HG02973 (cell line): ENCODE data around the gene TXNL4A.
A peak's percentile ranks its signal among the peaks of the same experiment; 100 is the strongest.
"Not testable (repeated sequence)": the region's sequence is repeated elsewhere in the genome, so short reads cannot be mapped to it uniquely, and the experiment has no call there.

Source experiments
- ATAC-seq: cut with Tn5 transposase; IDR thresholded peaks from one replicate; pipeline ENCODE4 v1.9.1; 2021; ENCODE audit warnings: moderate library complexity; ENCODE audit not compliant: unreplicated experiment

TXNL4A gene

DNA sequence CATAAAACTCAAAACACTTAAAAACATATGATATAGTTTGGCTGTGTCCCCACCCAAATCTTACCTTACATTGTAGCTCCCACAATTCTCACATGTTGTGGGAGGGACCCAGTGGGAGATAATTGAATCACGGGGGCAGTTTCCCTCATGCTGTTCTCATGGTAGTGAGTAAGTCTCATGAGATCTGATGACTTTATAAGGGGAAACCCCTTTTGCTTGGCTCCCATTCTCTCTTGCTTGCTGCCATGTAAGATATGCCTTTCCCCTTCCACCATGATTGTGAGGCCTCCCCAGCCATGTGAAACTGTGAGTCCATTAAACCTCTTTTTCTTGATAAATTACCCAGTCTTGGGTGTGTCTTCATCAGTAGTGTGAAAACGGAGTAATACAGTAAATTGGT is 11.3 kb upstream of the TXNL4A start:
- not testable (repeated sequence) for ATAC-seq

DNA sequence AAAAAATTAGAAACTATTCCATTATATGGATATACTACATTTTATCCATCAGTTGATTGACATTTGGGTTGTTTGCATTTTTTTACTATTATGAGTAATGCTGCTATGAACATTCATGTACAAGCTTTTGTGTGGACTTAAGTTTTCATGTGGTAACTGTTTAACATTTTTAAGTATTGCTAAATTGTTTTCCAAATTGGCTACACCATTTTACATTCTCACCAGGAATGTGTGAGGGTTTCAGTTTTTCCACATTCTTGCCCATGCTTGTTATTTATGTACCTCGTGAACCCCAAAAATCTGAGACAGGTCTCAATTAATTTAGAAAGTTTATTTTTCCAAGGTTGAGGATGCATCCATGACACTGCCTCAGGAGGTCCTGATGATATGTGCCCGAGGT is 3.1 kb upstream of the TXNL4A start:
- no peak for ATAC-seq

DNA sequence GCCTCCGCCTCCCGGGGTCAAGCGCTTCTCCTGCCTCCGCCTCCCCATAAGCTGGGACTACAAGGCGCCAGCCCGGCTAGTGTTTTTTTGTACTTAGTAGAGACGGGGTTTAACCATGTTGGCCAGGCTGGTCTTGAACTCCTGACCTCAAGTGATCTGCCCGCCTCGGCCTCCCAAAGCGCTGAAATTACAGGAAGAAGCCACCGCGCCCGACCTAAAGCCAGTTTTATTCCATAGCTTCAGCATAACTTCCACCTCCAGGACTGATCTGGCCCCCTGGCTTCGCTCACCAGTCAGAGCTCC is 783 bp upstream of the TXNL4A start:
- ATAC-seq = no peak

DNA sequence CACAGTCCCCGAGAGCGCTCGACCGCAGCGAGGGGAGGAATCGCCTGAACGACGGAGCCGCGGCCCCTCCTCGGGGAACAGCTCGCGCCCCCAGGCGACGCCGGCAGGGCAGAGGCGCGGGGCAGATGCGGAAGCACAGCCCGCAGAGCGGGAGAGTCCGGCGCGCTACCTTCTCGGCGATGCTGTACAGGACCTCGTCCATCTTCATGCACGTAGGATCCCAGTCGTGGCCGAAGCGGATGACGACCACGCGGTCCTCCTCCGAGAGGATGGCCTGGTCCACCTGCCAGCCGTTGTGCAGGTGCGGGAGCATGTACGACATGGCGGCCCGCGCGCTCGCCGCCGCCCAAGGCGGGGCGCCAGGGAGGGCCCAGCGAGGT is 302 bp downstream of the TXNL4A start:
- peak; percentile 60 for ATAC-seq

DNA sequence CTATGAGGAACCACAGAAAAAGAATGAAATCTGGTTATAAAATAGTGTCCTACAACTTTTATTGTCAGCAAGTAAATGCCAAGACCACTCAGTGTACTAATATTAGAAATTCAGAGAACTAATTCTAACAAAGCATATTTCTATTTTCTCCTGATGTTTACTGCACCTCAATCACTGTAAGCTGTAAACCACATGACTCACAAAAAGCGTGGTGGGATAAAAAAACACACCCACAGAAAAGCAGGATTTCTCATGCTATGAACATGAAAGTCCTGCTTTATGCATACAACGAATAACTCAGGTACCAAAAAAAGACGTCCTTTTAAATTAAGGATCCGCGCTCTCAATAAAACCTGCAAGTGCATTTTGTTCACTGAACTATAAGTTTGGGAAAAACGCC is 797 bp downstream of the TXNL4A start:
- ATAC-seq = no peak

DNA sequence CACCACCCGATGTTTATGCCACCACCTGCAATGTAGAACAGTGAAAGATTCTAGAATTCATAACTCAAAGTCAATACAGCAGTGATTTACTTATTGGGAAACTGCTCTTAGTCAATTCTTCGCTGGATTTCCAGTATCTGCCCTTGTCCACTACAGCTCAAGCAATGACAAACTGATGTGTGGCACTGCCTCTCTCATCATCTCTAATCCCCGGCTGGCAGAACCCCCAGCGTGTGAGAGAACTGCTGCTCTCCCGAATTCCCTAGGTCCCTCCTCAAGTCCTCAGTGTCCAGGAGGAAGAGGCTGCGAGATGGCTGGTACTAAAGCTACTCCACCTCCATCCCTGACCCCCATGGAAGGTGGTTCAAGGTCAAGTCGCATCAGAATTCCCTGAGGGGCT is 1.6 kb downstream of the TXNL4A start:
- ATAC-seq = no peak

DNA sequence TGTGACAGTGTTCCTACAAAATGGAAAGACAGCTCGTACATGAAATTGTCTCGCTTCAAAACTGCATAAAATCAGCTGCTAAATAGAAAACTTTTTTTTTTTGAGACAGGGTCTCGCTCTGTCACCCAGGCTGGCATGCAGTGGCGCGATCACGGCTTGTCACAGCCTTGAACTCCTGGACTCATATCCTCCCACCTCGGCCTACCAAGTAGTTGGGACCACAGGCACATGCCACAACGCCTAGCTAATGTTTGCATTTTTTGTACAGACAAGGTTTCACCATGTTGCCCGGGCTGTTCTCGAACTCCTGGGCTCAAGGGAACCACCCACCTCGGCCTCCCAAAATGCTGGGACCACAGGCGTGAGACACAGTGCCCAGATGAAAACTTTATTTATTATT is 3.2 kb downstream of the TXNL4A start:
- ATAC-seq = no peak

DNA sequence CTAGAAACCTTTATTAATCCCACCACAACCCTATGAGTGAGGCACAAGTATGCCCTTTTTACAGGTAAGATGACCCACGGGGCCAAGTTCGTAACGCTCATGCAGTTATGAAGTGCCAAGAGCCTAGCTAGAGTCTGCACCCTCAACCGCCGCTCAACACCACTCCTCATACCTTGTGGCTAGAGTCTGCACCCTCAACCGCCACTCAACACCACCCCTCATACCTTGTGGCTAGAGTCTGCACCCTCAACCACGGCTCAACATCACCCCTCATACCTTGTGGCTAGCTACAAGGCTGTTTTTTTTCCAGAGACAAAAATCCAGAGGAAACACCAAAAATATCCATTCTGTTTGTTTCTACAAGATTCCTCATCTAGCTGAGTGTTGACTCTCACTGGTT is 4.6 kb downstream of the TXNL4A start:
- ATAC-seq = no peak

DNA sequence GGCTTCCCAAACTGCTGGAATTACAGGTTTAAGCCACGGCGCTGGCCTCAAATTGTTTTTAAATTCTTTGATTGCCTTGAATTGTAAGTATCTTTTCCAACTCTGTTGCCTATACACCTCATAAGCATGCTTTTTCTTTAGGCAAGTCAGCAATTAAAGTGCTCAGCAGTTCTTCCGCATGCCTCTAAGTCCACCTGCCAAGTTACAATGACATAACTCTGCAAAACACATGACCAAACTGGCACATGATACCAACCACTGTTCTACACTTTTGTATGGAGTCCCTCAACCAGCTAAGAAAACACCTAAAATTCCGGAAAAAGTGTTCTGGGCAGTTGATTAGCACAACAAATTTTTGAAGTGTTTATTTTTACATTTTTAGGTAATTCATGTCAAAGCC is 5.1 kb downstream of the TXNL4A start:
- no peak for ATAC-seq

DNA sequence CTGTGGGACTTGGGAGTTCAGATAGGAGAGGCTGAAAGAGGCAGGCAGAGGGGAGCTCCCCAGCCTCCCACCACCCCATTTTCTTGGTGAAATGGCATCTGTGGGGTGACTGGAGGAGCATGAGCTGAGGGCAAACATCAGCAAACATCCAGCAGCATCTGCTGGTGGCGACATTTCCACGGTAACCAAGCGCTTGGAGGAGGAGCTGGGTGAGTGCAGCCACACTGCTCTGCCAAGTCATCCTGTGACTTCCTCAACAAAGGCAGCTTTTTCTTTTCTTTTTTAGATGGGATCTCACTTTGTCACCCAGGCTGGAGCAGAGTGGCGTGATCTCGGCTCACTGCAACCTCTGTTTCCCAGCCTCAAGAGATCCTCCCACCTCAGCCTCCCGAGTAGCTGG is 5.6 kb downstream of the TXNL4A start:
- ATAC-seq = no peak

DNA sequence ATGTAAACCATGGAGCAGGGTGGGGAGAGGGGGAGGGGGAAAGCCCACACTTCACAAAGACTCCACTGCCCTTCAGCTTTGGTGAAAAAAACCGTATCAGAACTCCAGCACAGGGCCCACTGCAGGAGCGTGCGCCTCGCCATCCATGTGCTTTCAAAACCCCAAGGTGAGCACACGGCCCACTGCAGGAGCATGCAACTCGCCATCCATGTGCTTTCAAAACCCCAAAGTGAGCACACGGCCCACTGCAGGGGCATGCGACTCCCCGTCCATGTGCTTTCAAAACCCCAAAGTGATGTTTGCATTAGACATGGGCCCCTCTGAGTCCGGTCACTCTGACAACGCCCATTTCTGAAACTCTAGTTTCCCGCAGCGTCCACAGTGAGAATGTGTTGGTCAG is 7.8 kb downstream of the TXNL4A start:
- ATAC-seq = no peak

DNA sequence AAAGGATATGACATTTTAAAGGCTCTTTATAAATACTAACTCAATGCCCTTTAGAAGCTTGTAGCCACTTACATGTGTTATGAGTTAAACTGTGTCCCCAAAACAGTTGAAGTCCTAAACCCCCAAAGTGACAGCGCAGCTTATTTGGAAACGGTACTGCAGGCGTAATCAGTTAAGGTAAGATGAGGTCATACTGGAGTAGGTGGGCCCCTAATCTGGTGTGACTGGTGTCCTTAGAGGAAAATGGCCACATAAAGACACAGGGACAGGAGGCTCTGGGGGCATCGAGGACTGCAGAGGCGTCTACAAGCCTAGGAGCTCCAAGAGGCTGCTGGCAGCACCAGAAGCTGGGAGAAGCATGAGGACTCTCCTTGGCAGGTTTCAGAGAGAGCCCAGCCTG is 8.5 kb downstream of the TXNL4A start:
- no peak for ATAC-seq

DNA sequence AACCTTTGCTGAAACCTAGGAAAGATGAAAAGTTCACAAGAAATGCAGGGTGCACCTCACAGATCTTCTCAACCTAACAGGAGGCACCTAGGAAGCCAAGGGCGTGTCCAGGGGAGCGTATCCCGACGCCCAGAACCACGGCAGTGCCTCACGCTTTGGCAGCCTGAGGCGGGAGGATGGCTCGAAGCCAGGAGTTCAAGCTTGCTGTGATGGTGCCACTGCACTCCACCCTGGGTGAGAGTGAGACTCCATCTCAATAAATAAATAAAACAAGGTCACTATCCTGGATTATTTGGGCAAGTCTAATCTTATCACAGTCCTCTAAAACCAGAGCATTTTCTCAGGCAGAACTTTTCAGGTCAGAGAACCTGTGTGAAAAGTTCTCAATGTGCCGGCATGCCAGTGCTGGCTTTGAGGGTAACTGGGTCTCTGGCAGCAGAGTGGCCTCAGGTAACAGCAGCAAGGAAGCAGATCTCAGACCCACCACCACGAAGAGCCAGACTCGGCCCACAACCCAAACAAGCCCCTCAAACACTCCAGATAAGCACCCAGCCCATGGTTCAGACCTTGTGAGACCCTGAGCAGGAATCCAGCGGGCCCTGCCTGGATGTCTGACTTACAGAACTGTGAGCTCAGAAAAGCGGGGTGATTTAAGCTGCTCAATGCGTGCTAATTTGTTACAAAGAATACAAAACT is 12.2 kb downstream of the TXNL4A start:
- no peak for ATAC-seq

DNA sequence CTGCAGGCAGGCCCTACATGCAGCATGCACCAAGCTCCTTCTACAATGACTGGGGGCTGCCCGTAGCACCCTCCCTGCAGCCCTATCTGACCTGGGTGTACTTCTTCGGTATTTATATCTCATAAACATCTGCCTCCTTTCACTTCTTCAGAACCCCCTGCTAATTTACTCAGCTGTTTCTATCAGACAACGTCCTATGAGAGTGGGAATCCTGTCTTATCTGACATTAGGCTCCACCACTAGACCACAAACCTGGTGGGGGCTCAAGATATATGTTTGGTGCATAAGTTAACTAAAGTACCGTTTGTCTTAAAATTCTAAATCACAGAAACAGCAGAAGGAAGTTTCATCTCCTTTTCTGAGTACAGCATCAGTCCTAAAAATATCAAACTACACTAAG is 13.3 kb downstream of the TXNL4A start:
- no peak for ATAC-seq

DNA sequence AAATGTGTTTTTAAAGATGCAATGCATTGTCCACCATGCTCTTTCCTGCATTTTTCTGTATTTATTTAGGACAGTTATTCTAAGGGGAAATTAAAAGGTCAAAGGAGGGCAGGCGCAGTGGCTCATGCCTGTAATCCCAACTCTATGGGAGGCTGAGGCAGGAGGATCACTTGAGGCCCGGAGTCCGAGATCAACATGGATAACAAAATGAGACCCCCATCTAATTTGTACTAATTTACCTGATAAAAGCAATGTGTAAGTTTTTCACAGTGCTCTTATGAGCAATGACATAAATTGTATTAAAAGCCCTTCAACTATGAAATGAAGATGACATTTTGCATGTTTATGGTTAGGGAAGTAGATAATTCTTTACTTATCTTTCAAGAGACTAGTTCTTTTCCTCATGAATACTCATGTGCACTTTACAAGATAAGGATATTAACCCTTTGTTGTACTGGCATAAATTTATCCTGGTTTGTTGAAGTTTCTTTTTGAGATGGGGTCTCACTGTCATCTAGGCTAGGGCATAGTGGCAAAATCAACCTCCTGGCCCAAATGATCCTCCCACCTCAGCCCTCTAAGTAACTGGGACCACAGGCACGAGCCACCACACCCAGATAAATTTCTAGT is 14.2 kb downstream of the TXNL4A start:
- ATAC-seq = no peak

DNA sequence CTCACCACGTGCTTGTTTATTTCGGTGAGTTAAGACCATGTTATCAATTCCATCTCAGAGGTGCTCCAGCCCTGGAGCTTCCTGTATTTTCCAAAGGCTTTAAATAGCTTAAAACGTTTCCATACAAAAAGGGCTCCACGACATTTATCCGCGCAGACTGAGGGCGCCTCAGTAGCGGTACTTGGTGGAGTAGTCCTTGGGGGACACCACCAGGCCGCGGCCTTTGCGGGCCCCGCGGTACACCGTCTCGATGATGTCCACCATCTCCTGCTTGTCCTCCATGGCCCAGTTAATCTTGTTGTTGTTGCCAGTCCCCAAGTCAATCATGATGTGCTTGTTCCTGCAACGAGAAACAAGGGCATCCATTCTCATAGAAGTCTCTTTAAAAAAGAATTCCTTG is 14.8 kb downstream of the TXNL4A start:
- no peak for ATAC-seq

DNA sequence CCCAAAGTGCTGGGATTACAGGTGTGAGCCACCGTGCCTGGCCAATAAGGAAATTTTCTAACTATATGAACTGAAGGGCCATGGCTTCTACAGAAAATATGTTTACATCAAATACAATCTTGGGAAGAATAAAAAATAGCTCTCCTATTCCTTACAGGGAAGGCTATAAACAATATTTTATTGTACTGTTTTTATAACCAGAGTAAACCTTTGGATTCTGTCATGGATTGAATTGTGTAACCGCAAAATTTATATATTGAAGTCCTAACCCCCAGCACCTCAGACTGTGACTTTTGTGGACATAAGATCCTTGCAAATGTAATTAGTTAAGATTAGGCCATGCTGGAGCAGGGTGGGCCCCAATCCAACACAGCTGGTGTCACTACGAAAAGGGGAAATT is 15.6 kb downstream of the TXNL4A start:
- no peak for ATAC-seq

DNA sequence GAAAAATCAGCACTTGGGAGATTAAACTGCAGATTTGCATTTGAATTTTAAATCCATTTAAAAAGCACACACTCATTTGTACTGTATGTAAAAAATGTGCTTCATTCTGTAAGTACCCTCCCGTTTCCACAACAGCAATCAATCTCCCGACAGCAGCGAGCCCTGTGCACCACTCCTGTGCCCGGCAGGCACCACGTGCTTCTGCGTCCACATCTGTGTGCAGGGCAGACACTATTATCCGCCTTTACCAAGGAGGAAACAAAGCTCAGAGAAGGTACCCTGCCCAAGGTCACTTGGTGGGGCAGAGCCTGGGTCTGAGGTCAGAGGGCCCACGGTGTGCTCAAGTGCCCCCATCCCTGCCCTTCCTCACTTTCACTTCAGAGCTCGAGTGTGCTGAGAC is 16.4 kb downstream of the TXNL4A start:
- no peak for ATAC-seq

DNA sequence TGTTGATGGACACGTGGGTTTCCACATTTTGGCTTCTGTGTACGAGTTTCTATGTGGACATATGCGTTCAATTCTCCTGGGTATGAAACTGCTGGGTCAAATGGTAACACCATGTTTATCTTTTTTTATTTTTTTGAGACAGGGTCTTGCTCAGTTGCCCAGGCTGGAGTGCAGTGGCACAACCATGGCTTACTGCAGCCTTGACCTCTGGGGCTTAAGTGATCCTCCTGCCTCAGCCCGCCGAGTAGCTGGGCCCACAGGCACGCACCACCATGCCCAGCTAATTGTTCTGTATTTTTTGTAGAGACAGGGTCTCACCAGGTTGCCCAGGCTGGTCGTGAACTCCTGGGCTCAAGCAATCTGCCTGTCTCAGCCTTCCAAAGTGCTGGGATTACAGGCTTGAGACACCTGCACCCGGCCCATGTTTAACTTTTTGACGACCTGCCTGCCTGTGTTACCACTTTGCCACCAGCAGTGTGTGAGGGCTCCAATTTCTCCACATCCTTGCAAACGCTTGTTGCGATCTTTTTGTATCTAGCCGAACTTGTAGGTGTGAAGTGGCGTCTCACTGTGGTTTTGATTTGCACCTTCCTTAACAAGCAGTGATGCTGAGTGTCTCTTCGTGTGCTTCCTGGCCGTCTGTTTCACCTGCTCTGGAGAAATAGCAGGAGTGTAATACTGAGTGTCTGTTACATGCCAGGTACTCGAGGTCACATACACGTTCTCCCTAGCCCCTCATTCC is 17.0 kb downstream of the TXNL4A start:
- ATAC-seq = no peak

DNA sequence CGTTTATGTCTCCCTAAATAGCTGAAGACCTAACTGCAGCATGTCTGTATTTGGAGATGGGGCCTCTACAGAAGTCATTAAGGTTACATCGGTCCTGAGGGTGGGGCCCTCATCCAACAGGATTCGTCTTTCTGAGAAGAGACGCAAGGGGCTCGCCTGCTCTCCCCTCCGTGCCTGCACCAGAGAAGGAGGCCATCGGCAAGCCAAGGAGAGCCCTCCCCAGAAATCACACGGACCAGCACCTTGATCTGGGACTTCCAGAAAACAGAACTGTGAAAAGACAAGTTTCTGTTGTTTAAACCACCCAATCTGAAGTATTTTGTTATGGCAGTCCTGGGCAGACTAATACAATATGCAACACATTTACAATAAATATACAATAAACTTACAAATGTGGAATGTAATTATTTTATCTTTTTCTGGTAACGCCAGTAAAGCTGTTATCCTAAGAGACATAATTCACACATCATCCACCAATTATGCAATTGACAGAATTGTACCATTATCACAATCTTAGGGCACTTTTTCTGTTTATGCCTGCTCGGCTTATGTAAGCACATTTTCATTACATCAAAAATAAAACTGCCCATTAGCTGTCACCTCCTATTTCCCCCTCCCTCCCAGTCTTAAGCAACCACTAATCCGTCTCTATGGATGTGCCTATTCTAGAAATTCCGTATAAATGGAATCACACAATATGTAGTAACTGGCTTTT is 17.8 kb downstream of the TXNL4A start:
- no peak for ATAC-seq

DNA sequence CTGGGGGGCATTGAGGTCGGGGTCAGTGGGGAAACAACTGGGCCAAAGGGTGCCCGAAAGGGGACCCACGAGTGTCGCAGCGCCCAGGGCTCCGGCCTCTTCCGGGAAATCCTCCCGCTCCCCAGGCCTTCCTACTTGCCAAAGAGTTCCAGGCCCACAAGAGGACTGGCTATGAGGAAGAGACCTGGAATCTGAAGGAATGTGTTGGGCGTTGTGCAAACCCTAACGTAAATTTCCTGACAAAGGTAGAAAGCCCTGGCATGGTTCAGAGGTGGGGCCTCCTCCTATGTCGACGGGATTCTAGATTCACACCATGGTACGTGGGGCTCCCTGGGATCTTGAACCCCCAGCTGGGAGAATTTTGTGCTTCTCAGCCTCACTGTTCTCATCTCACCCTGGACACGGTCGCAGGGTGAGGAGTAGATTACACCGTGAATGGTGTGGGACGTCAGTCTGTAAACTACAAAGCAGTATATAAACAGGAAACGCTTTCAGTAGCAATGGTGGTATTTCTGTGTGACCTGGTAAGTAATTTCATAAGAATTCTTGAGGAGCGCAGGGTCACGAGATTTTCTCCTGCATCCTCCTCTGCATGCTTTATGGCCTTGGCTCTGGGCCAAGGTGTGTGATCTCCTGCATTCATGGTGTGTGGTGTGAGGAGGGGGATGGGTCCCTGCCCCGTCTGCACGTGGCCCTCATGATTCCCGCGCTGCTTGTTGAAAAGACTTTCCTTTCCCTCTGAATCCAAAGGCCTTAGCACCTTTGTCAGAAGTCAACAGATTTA is 23.1 kb downstream of the TXNL4A start:
- no peak for ATAC-seq
